Fibroblast of pulmonary artery (primary cell): ENCODE results near the gene ONECUT3.

Experiments used
- DNase-seq: peaks from one replicate; pipeline ENCODE4 v3.0.0-alpha.2; 2010; ENCODE audit warnings: low read depth
- H3K4me3 ChIP-seq: replicated peaks from 2 replicates; pipeline ENCODE4 v1.5.1; 2011; ENCODE audit warnings: low read depth, mild to moderate bottlenecking, control low read depth, low read length, moderate library complexity
- TF ChIP-seq, protein P1 (sequence below): IDR thresholded peaks from 2 replicates; pipeline ENCODE4 v1.5.1; 2011; ENCODE audit warnings: mild to moderate bottlenecking, control low read depth, low read length, inconsistent platforms; ENCODE audit errors: missing control alignments

ONECUT3 gene

DNA sequence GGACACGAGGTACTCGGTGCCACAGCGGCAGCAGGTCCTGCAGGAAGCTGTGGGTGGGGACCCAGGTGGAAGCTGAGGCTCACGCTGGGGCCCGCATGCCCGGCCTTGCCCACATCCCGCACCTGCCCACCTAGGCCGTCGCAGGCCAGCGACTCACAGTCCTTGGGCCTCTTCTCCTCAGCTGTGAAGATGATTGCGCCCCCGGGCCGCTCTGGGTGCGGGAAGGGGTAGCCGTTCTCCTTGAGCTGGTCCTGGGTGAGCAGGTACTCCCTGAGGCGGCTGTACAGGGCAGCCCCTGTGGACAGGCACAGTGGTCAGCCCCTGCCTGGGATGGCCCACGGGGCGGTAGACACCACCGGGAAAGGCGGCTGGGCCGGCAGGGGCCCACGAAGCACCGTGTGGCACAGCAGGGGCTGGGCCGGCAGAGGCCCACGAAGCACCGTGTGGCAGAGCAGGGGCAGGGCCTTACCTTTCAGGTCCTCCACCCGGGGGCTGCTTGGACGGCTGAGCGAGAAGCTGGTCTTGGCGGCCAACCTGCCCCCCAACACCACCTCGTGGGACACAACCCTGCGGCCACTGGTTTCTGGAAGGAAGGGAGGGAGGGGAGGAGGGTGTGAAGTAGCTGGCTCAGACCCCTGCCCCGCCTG, 65.4 kb downstream of the ONECUT3 start:
- TF ChIP-seq, protein P1, sequence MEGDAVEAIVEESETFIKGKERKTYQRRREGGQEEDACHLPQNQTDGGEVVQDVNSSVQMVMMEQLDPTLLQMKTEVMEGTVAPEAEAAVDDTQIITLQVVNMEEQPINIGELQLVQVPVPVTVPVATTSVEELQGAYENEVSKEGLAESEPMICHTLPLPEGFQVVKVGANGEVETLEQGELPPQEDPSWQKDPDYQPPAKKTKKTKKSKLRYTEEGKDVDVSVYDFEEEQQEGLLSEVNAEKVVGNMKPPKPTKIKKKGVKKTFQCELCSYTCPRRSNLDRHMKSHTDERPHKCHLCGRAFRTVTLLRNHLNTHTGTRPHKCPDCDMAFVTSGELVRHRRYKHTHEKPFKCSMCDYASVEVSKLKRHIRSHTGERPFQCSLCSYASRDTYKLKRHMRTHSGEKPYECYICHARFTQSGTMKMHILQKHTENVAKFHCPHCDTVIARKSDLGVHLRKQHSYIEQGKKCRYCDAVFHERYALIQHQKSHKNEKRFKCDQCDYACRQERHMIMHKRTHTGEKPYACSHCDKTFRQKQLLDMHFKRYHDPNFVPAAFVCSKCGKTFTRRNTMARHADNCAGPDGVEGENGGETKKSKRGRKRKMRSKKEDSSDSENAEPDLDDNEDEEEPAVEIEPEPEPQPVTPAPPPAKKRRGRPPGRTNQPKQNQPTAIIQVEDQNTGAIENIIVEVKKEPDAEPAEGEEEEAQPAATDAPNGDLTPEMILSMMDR = no peak
- no peak for DNase-seq
- H3K4me3 ChIP-seq = no peak overlapping the region

DNA sequence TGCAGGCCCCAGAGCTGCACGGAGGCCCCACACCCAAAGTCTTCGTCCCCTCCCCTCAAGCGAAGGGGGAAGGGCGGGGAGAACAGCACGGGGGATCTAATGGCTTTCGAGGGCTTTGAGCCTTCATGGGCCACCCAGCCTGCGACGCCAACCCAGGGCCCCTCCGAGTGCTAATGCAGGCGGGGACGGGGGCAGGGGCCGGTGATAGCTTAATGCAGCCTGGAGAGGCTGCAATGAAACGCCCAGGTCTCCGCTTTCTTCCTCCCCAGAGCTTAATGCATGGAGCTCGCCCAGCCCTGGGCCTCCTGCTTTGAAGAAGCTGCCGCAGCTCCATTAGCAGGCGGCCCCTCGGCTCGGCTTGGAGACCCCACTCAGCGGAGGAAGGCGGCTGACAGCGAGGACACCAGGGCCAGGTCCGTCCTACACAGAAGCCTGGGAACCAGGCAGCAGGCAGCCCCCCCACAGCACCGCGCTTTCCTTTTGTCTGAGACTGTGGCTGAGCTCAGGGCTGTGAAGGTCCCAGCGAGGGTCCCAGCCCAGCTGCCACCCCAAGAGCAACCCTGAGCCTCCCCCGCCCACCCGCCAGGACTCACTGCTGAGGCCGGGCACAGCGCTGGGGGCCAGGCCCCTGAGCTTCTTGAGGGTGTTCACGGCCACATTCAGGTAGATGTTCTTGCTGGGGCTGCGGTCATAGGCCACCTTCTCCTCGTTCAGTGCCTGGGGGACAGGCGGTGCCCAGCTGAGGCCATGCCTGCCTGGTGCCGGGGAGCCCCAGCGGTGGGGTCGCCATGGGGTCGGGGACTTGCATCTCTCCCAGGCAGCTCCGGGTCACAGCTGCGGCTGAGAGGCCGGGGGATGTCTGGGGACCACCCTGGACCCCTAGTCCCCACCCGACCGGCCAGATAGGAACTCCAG, 66.3 kb downstream of the ONECUT3 start:
- DNase-seq = no peak

DNA sequence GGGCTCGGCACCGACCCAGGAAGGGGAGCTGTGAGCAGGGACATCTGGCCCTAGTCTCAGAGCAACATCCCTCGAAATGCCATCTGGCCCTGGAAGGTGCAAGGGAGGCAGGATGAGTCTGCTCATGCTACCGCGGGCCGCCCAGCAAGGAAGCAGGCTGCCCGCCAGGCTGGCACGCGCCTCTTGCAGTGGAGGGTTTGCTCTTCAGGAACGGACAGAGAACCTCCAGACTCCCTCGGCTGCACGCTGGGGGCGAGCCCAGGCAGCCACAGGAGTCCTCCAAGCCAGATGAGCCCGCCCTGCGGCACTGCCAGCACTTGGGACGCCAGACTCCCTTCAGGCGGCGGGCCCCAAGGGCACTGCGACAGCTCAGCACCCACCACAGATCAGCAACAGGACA, 68.9 kb downstream of the ONECUT3 start:
- no peak overlapping the region for H3K4me3 ChIP-seq
- DNase-seq = no peak
- TF ChIP-seq, protein P1 = no peak

More for the DNA sequence above, 66.3 kb downstream of the ONECUT3 start:
- H3K4me3 ChIP-seq = no peak overlapping the region
- TF ChIP-seq, protein P1 = no peak

DNA sequence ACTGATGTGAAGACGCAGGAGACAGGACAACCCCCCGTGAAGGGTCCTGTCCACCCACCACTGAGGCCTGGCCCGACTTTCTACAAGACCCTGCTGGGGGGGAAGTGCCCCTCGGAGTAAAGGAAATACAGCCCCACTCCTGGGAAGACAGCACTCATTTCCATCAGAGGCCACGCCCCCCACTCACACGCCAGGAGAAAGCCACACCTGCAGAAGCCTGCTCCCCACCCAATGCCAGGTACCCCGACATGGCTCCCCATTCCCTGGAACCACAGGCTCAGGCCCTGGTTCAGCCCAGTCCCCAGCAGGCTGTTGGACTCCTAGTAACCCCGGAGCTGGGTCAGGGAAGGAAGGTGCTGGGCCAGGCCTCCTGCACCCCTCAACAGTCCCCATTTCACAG, 69.7 kb downstream of the ONECUT3 start:
- no peak overlapping the region for H3K4me3 ChIP-seq
- TF ChIP-seq, protein P1 = no peak
- no peak for DNase-seq

DNA sequence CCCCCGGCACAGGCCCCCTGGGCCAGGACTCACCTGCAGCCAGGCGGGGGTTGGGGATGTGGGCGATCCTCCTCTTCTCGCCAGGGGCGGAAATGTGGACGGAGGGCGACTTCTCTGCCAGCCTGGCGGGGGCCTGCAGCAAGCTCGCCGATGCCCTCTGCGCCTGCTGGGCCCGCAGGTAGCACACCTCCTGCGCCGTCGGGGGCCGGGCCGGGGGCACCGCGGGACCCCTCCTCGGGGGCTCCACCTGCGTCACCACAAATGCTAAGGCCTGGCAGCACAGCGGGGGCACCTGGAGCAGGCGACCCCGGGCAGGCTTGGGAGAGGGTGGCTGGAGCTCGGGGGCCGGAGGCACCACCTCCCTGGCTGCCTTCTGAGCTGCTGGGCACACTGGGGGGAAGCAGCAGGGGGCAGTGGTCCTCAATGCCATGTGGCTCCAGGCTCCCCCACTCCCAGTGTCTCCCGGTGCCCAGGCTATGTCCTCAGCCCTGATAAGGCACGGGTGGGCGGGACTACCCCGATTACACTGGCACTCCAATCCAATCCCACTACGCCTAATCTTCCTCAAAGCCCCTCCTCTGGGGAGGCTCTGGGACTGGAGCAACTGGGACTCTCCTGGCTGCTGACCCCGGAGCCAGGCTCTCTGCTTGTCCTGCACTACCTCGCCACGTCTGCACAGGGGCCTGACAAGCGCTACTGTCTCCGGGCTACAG, 70.4 kb downstream of the ONECUT3 start:
- TF ChIP-seq, protein P1 = no peak
- no peak for DNase-seq

DNA sequence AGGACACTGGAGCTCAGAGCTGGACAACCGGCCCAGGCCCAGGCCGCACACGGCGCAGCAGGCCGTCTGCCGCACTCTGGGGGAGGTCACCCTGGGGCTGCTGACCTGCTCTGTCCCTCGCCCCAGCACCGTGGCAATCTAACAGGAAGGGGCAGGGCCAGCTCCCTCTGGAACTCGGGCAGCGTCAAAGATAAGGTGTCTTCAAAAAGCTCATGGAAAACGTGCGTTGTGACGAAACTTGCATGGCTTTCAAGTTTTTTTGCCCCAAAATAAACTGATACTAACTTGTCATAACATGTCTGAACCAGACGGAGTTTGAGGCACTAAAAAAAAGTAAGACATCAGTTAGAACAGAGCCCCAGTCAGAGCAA, 70.9 kb downstream of the ONECUT3 start:
- TF ChIP-seq, protein P1 = no peak
- no peak overlapping the region for H3K4me3 ChIP-seq
- DNase-seq = no peak

More for the DNA sequence above, 70.4 kb downstream of the ONECUT3 start:
- H3K4me3 ChIP-seq = no peak overlapping the region
